Mucosa of descending colon (tissue), 3 donors: ENCODE results near the gene ZNF423. TPM values are rescaled to one million over a fixed set of nuclear protein-coding genes. Genes with fewer than 3 reads are reported as not detected.

Experiments used
- ATAC-seq: fragments of 200-7000 bp; cut with Tn5 transposase; one replicate; pipeline ENCODE4 v1.9.1; 2020; ENCODE audit warnings: mild to moderate bottlenecking, moderate library complexity
- DNase-seq, 3 donors: peaks; one replicate each; pipeline ENCODE4 v3.0.0-alpha.2; 2020
- H3K36me3 ChIP-seq: fragments of 200-600 bp; one replicate; pipeline ENCODE4 v1.8.0; 2021; ENCODE audit warnings: low read depth, mild to moderate bottlenecking
- H3K4me1 ChIP-seq: fragments of 200-600 bp; one replicate; pipeline ENCODE4 v1.8.0; 2021; ENCODE audit warnings: low read depth, mild to moderate bottlenecking
- H3K4me3 ChIP-seq: fragments of 200-600 bp; one replicate; pipeline ENCODE4 v1.8.0; 2021; ENCODE audit warnings: mild to moderate bottlenecking
- H3K9me3 ChIP-seq: fragments of 200-600 bp; one replicate; pipeline ENCODE4 v1.8.0; 2021; ENCODE audit warnings: mild to moderate bottlenecking
- CTCF ChIP-seq: fragments of 200-600 bp; IDR thresholded peaks from one replicate; pipeline ENCODE4 v1.8.0; 2022; ENCODE audit warnings: antibody characterized with exemption, mild to moderate bottlenecking
- intact Hi-C, 2 donors: fragments of 100-400 bp; cut with DNase I in 1 of 2; cut with micrococcal nuclease in 1 of 2; formaldehyde crosslinking; loops; one replicate each; pipeline versions ENCODE4 v1.11.0 to v1.11.1; 2022; cut with DNase I, micrococcal nuclease
- total RNA-seq, 3 donors: library from RNA; stranded (reverse); fragmentation: NEBNext Ultra II Directional in 2 of 3; extraction: Animal tissue kit (Norgen Biotek cat#: 25700) in 2 of 3; gene quantifications; one replicate each; pipeline versions ENCODE4 v1.2.1 to v1.2.4, GENCODE V29; 2021 to 2023
- donor health status: DM: no; HTN: no; CAD: no; lungs with moderate emphysema.
- donor health status: DM: no; HTN: no; CAD: no.
- donor health status: DM: no; HTN: yes; CAD: no.

Gene ZNF423
- total RNA-seq, 3 donors from 2014 or later, result 6.7 to 11.6 (median 11.0) TPM

- DNase-seq (no peak), ATAC-seq (no peak)
- TF ChIP-seq CTCF, result no peak
- intact Hi-C loops, result no loop called here
- H3K4me1 ChIP-seq, result no peaks in the 10 kb centered on the region
- no peaks in the 10 kb centered on the region for H3K9me3 ChIP-seq
- H3K36me3 ChIP-seq, result no peaks in the 10 kb centered on the region
- no peak overlapping the region for H3K4me3 ChIP-seq
Measured at GRCh38 chr16:49593424-49594040, 262.4 kb downstream of the ZNF423 start.

GRCh38 chr16:49592546-49593423 lies 263.1 kb downstream of the ZNF423 start:
- DNase-seq, result peak in 1 of 3 donors; percentile 56

GRCh38 chr16:49590166-49590871 lies 265.6 kb downstream of the ZNF423 start:
- intact Hi-C loops, result no loop called here
- no peak for TF ChIP-seq CTCF
- Histone ChIP-seq H3K9me3 (no peaks in the 10 kb centered on the region), H3K4me3 (no peak overlapping the region), H3K4me1 (no peaks in the 10 kb centered on the region), H3K36me3 (no peaks in the 10 kb centered on the region)
- no peak for DNase-seq
- ATAC-seq, result no peak

More at GRCh38 chr16:49592546-49593423, 263.1 kb downstream of the ZNF423 start:
- Histone ChIP-seq H3K36me3 (no peaks in the 10 kb centered on the region), H3K9me3 (no peaks in the 10 kb centered on the region), H3K4me1 (no peaks in the 10 kb centered on the region), H3K4me3 (no peak overlapping the region)
- ATAC-seq, result peak; percentile 70
- TF ChIP-seq CTCF, result peak; percentile 62
- intact Hi-C loops, result no loop called here

GRCh38 chr16:49589544-49590031 lies 266.3 kb downstream of the ZNF423 start:
- no peak for DNase-seq
- intact Hi-C loops, result no loop called here
- no peak overlapping the region for H3K4me3 ChIP-seq
- no peaks in the 10 kb centered on the region for H3K36me3 ChIP-seq
- ATAC-seq, result no peak
- H3K4me1 ChIP-seq, result no peaks in the 10 kb centered on the region
- TF ChIP-seq CTCF, result no peak
- H3K9me3 ChIP-seq, result no peaks in the 10 kb centered on the region

- intact Hi-C loops, result no loop called here
- Histone ChIP-seq H3K4me3 (no peak overlapping the region), H3K4me1 (no peaks in the 10 kb centered on the region), H3K36me3 (no peaks in the 10 kb centered on the region), H3K9me3 (no peaks in the 10 kb centered on the region)
- no peak for TF ChIP-seq CTCF
- DNase-seq, result no peak
- ATAC-seq, result no peak
Measured at GRCh38 chr16:49588729-49589384, 267.1 kb downstream of the ZNF423 start.
